ENCODE data around the gene ZSCAN2.

ZSCAN2 gene

GRCh38 chr15:84598993-84599392 lies 1.8 kb upstream of the ZSCAN2 start:
- DNase-seq (ENCODE audit: low read depth in 2 of 2), result no peak

DNA sequence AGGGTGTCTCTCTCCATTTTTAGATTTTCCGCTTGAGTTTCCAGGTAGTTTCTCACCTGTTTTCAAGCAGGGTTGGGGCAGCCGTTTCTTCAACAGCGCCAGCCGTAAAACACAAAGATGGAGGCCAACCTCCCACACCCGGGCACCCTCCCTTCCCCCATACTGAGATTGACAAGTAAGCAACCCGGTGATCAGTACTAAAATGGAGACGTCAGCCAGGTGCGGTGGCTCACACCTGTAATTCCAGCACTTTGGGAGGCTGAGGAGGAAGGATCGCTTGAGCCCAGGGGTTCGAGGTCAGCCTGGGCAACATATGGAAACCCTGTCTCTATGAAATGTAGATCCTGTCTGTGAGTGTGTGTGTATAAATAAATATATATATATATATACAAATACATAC lies 903 bp upstream of the ZSCAN2 start:
- DNase-seq (ENCODE audit: low read depth in 2 of 2), result no peak

DNA sequence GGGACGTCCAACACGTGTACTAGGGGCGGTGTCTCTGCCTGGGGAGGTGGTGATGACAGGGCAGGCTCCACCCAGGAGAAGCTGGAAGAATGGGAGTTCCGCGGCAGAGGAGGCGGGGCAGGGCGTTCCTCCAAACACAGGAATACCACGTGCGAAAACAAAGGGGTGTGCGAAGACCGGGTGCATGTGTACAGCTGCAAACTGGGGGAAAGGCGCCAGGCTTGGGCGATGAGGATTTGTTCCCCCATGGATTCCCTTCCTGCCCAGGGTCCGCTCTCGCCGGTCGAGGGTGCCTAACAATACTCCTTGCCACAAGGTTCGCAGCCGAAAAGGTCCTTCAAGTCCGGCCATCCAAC lies 500 bp upstream of the ZSCAN2 start:
- peak; percentile 33 to 43 for DNase-seq (ENCODE audit: low read depth in 2 of 2)

GRCh38 chr15:84601555-84601838 lies 688 bp downstream of the ZSCAN2 start:
- no peak for DNase-seq (ENCODE audit: low read depth in 2 of 2)

DNA sequence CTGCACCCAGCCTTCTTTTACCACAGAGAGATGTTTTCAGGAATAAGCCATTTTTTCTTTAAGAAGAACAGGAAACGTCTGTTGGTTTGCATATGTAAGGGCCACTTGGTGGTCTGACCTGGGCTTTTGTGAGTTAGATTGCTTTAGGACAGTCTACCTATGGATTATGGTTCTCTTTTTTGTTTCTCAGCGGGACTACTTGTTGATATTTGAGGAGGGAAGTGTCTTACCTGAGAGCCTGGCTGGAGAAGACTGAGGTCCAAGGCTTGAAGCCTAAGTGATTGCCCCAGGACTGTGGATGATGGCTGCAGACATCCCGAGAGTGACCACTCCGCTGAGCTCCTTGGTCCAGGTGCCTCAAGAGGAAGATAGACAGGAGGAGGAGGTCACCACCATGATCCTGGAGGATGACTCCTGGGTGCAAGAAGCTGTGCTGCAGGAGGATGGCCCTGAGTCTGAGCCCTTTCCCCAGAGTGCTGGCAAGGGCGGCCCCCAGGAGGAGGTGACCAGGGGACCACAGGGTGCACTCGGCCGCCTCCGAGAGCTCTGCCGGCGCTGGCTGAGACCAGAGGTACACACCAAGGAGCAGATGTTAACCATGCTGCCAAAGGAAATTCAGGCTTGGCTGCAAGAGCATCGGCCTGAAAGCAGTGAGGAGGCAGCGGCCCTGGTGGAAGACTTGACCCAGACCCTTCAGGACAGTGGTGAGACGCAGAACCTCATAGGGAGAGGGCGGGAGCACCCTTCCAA lies 3.0 kb downstream of the ZSCAN2 start:
- no peak for DNase-seq (ENCODE audit: low read depth in 2 of 2)

GRCh38 chr15:84604826-84605553 lies 4.2 kb downstream of the ZSCAN2 start:
- peak; percentile 49 to 57 for DNase-seq (ENCODE audit: low read depth in 2 of 2)

DNA sequence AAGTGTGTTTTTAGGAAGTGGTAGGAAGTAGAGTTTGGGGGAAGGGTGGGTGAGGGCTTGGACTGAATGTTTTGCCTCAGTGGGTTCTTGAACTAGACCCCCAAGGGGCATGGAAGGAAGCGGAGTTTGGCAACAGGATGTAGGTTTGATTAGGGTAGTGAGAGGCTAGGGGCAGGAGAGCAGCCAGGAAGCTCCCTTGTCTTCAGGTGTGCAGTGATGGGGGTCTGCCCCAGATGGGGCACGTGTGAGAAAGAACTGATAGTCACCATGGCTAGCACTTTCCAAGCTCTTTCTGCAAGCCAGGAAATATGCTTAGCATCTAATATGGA lies 4.7 kb downstream of the ZSCAN2 start:
- DNase-seq (ENCODE audit: low read depth in 2 of 2), result no peak

DNA sequence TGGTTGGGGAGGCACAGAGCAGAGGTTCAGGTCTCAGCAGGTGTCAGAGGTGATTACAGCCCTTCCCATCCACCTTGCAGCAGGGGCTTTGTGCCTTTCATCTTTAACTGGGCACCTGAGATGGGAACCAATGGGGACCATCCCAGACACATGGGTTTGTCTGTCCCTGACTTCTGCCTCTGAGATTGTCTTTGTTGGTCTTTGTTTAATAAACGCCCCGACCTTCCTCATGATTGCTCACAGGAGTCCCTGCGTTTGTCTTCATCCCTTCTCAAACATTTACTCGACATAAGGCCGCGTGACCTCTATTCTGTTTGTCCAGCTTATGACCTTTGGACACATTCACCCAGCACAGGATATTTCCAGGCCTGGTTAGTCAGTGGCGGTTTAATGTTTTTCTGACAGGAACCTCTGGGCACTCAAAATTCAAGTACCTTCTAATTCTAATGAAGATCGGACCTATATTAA lies 5.9 kb downstream of the ZSCAN2 start:
- no peak for DNase-seq (ENCODE audit: low read depth in 2 of 2)

DNA sequence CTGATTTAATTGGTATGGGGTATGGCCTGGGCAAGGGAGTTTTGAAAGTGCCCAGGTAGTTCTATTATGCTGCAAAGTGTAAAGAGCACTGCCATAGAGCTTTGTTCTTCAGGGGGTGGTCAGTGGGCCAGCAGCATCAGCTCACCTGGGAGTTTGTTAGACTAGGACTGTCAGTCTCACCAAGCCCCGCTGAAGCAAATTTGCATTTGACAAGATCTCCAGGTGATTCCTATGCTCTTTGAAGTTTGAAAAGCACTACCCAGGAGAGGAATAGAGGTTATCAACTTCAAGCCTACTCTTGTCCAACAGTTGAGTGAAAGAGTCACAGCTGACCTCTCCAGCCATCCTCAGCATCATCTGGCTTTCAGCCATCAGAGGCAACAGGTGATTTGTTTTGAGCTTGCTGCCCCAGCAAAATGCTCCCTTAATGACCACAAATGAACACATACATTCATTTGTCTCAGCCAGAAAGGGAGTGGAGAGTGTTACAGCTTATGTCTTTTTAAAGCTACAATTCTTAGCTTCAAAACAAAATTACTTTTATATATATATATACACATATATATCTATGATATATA lies 8.0 kb downstream of the ZSCAN2 start:
- no peak for DNase-seq (ENCODE audit: low read depth in 2 of 2)

- no peak for DNase-seq (ENCODE audit: low read depth in 2 of 2)
Observed at GRCh38 chr15:84609818-84610525, 9.2 kb downstream of the ZSCAN2 start.

GRCh38 chr15:84611631-84612030 lies 10.8 kb downstream of the ZSCAN2 start:
- no peak for DNase-seq (ENCODE audit: low read depth in 2 of 2)

- DNase-seq (ENCODE audit: low read depth in 2 of 2), result no peak
Observed at GRCh38 chr15:84616235-84616634, 15.4 kb downstream of the ZSCAN2 start.

- DNase-seq (ENCODE audit: low read depth in 2 of 2), result no peak
Observed at GRCh38 chr15:84620626-84621025, 19.8 kb downstream of the ZSCAN2 start.

DNA sequence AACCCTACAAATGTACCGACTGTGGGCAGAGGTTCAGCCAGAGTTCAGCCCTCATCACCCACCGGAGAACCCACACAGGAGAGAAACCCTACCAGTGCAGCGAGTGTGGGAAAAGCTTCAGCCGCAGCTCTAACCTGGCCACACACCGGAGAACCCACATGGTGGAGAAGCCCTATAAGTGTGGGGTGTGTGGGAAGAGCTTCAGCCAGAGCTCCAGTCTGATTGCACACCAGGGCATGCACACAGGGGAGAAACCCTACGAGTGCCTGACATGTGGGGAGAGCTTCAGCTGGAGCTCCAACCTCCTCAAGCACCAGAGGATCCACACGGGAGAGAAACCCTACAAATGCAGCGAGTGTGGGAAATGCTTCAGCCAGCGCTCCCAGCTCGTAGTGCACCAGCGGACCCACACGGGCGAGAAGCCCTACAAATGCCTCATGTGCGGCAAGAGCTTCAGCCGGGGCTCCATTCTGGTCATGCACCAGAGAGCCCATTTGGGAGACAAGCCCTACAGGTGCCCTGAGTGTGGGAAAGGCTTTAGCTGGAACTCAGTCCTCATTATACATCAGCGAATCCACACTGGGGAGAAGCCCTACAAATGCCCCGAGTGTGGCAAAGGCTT lies 20.7 kb downstream of the ZSCAN2 start:
- no peak for DNase-seq (ENCODE audit: low read depth in 2 of 2)

DNA sequence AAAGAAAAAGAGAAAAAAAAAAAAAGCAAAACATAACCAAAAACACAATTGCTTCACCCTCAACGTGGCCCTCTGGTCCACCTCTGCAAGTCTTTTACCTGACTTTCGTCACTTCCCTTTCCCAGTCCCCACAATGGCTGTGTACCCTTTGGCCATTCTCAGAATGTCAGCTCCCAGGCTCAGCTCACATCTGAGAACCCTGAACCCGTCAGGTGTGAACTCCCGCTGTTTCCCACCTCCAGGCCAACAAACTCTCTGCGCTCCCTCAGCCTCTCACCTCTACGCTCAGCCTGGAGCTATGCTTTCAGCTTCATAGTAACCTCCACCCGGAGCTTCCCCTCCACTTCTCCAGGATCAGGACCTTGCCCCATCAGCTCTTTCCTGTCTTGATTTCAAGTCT lies 23.6 kb downstream of the ZSCAN2 start:
- DNase-seq (ENCODE audit: low read depth in 2 of 2), result no peak

GRCh38 chr15:84625123-84625522 lies 24.3 kb downstream of the ZSCAN2 start:
- no peak for DNase-seq (ENCODE audit: low read depth in 2 of 2)

GRCh38 chr15:84629033-84629432 lies 28.2 kb downstream of the ZSCAN2 start:
- DNase-seq (ENCODE audit: low read depth in 2 of 2), result no peak

GRCh38 chr15:84631706-84632272 lies 31.0 kb downstream of the ZSCAN2 start:
- DNase-seq (ENCODE audit: low read depth in 2 of 2), result no peak

- peak; percentile 56 to 65 for DNase-seq (ENCODE audit: low read depth in 2 of 2)
Observed at GRCh38 chr15:84633311-84634227, 32.8 kb downstream of the ZSCAN2 start.

DNA sequence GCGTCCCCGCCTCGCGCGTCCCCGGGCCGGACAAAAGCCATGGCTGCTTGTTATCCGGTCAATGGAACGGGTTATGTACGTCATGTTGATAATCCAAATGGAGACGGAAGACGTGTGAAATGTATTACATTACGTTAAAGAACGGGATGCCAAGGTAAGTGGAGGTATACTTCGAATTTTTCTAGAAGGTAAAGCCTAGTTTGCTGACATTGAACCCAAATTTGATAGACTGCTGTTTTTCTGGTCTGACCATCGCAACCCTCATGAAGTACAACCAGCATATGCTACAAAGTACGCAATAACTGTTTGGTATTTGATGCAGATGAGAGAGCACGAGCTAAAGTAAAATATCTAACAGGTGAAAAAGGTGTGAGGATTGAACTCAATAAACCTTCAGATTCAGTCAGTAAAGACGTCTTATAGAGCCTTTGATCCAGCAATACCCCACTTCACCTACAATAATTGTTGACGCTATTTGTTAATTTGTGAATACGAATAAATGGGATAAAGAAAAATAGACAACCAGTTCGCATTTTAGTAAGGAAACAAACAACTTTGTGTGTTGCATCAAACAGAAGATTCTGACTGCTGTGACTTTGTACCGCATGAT lies 33.5 kb downstream of the ZSCAN2 start:
- no peak for DNase-seq (ENCODE audit: low read depth in 2 of 2)

All from stimulated activated CD4-positive, alpha-beta T cell treated with anti-CD3 and anti-CD28 coated beads, Interleukin-15, amount 100 ng/mL, for 48 hours (primary cell).